Peyer's patch (tissue), 4 donors: Measurements from ENCODE around the gene REXO1. TPM values are rescaled to one million over a fixed set of nuclear protein-coding genes. Genes with fewer than 3 reads are reported as not detected.

ENCODE experiments used
- DNase-seq, 3 donors: peaks; one replicate each; pipeline ENCODE4 v3.0.0-alpha.2; 2017 to 2019
- H3K27ac ChIP-seq, 4 donors: fragments of 200-600 bp; sonication (generic); one replicate each; pipeline ENCODE4 v1.5.1; 2016 to 2019
- H3K27me3 ChIP-seq, 2 donors: fragments of 200-600 bp; sonication (generic); one replicate each; pipeline ENCODE4 v1.5.1; 2019
- H3K36me3 ChIP-seq, 3 donors: fragments of 200-600 bp; sonication (generic); one replicate each; pipeline ENCODE4 v1.5.1; 2016 to 2019
- H3K4me1 ChIP-seq, 4 donors: fragments of 200-600 bp; sonication (generic); one replicate each; pipeline ENCODE4 v1.5.1; 2016 to 2019
- H3K4me3 ChIP-seq, 4 donors: fragments of 200-600 bp; sonication (generic); 1 replicate in 3 of 4; 2 replicates in 1 of 4; pipeline ENCODE4 v1.5.1; 2016 to 2019; ENCODE audit warnings: mild to moderate bottlenecking in 1 of 4
- H3K9me3 ChIP-seq, 4 donors: fragments of 200-600 bp; sonication (generic); one replicate each; pipeline ENCODE4 v1.5.1; 2016 to 2019; ENCODE audit warnings: mild to moderate bottlenecking in 1 of 4
- CTCF ChIP-seq, 6 experiments: fragments of 450-650 bp in 4 of 6; fragments of 200-600 bp in 2 of 6; sonication (generic) in 1 of 6; IDR thresholded peaks; one replicate each; pipeline ENCODE4 v1.5.1; 2017 to 2019; ENCODE audit warnings: antibody characterized with exemption in 6 of 6, mild to moderate bottlenecking in 3 of 6, moderate library complexity in 1 of 6
- POLR2A ChIP-seq, 2 donors: fragments of 450-650 bp; IDR thresholded peaks; one replicate each; pipeline ENCODE4 v1.5.1; 2017; ENCODE audit warnings: antibody characterized with exemption in 2 of 2, mild to moderate bottlenecking in 2 of 2, moderate library complexity in 2 of 2
- total RNA-seq, 4 donors: library from RNA; depleted of rRNA; stranded (reverse); fragments of >200 nt; gene quantifications; one replicate each; pipeline ENCODE4 v1.1.0, GENCODE V29; 2016

REXO1 gene
- total RNA-seq, 4 donors from 2014 or later: 47.0 to 101 (median 57.2) TPM

DNA sequence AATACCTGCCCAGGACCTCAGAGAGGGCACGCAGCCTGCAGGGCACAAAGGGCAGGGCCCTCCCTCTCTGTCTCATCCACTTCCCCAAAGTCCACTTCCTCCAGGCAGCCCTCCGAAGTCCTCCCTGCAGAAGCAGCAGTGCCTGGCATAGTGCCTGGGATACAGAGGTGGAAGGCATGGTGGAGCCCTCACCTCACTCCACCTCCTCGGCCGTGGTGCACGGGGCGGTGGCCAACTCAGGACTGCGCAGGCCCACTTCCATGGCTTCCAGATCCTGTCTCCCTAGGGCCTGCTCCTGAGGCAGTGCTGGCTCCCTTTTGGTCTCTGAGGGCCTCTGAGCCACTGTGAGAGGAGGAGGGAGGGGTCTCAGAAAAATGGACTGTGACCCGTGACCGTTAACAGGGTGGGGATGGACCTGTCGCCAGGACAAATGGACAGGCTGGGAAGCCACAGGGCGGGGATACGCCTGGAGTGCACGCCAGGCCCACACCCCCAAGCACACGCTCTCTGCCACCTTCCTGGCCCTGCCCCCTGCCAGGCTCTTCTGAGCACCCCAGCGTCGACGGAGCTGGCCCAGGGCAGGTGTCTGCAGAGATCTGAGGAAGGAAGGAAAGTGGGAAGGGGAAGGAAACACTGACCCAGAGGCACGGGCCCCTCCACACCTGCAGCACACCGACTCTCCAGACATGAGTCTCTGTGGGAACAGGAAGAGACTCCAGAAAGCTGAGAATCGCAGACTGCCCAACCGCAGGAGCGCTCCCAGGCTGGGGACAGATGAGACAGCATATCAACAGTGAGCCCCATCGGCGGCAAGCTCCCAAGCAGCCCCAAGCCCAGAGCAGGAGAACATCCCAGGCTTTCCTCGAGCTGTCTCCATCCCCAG, 8.4 kb downstream of the REXO1 start:
- Histone ChIP-seq H3K36me3 (no peaks in the 10 kb centered on the region), H3K4me3 (no peak overlapping the region), H3K27me3 (no peaks in the 10 kb centered on the region), H3K9me3 (no peaks in the 10 kb centered on the region), H3K27ac (peak overlapping the region in 2 of 4 donors; percentile 52 to 57), H3K4me1 (peaks cover 4 to 75% (median 18%) of the 10 kb centered on the region in 4 donors)
- TF ChIP-seq POLR2A (IDR thresholded peaks at IDR 0.05) (peak in 1 of 2 donors; percentile 16), CTCF (IDR thresholded peaks at IDR 0.05) (no peak)
- peak in 2 of 3 donors; percentile 65 to 78 for DNase-seq

DNA sequence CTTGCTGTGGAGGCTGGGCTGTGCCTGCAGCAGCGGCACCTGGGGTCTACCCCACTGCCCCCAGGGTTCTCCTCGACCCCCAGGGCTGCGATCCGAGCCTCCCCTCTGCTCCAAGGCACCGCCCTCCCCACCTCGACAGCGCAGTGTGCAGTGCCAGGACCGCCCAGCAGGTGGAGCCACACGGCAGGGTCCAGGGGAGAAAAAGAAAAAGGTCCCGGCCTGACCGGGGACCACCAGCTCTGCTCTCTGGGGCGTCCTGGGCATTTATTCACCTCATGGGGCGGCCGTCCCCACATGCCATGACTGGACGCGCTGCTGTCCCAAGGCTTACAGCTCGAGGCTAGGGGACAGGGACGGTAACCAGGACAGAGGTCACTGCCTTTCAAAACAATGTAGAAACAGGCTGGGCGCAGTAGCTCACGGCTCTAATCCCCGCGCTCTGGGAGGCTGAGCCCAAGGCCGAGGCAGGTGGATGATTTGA, 10.6 kb downstream of the REXO1 start:
- Histone ChIP-seq H3K27me3 (no peaks in the 10 kb centered on the region), H3K4me3 (peak overlapping the region in 1 of 4 donors; percentile 38), H3K4me1 (peaks cover 4 to 52% (median 9%) of the 10 kb centered on the region in 4 donors), H3K36me3 (no peaks in the 10 kb centered on the region), H3K27ac (peak overlapping the region in 3 of 4 donors; percentile 41 to 81 (median 79)), H3K9me3 (no peaks in the 10 kb centered on the region)
- DNase-seq: peak in 2 of 3 donors; percentile 63 to 81
- TF ChIP-seq POLR2A (IDR thresholded peaks at IDR 0.05) (no peak), CTCF (IDR thresholded peaks at IDR 0.05) (peak; percentile 45 to 92 (median 86))

- Histone ChIP-seq H3K4me1 (peaks cover 4 to 48% (median 6%) of the 10 kb centered on the region in 4 donors), H3K9me3 (no peaks in the 10 kb centered on the region), H3K36me3 (no peaks in the 10 kb centered on the region), H3K4me3 (no peak overlapping the region), H3K27ac (peak overlapping the region in 1 of 4 donors; percentile 81), H3K27me3 (no peaks in the 10 kb centered on the region)
- TF ChIP-seq POLR2A (IDR thresholded peaks at IDR 0.05) (no peak), CTCF (IDR thresholded peaks at IDR 0.05) (no peak)
- DNase-seq: no peak
Observed at GRCh38 chr19:1837222-1837565, 11.1 kb downstream of the REXO1 start.

GRCh38 chr19:1836458-1837221, 11.6 kb downstream of the REXO1 start:
- TF ChIP-seq POLR2A (IDR thresholded peaks at IDR 0.05) (no peak), CTCF (IDR thresholded peaks at IDR 0.05) (no peak)
- no peak overlapping the region for H3K4me3 ChIP-seq
- H3K27me3 ChIP-seq: no peaks in the 10 kb centered on the region
- no peaks in the 10 kb centered on the region for H3K36me3 ChIP-seq
- H3K27ac ChIP-seq: no peak overlapping the region
- peaks cover 4 to 46% (median 6%) of the 10 kb centered on the region in 4 donors for H3K4me1 ChIP-seq
- no peaks in the 10 kb centered on the region for H3K9me3 ChIP-seq
- DNase-seq: no peak

DNA sequence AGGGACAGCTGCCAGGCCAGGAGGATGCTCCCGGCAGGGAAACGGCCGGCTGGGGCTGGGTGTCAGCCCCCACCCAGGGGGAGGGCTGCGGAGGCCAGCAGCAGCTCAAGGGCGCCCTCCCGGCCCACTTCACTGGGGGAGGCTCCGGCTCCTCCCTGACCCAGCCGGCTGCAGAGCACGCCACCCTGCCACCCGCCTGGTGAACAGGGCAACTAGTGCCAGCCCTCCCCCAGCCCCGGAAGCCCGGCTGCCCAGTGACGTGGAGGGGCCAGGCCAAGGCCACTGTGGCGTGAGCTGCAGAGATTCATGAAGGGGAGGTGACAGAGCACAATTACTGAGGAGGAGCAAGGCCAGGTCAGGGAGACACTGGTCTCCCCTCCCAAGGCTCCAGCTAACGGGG, 14.7 kb downstream of the REXO1 start:
- Histone ChIP-seq H3K4me3 (no peak overlapping the region), H3K4me1 (peaks cover 0 to 15% (median 2%) of the 10 kb centered on the region in 4 donors), H3K27me3 (no peaks in the 10 kb centered on the region), H3K27ac (no peak overlapping the region), H3K9me3 (no peaks in the 10 kb centered on the region), H3K36me3 (peaks cover 0 to 5% (median 0%) of the 10 kb centered on the region in 3 donors)
- no peak for DNase-seq
- no peak for TF ChIP-seq POLR2A (IDR thresholded peaks at IDR 0.05)
- TF ChIP-seq CTCF (IDR thresholded peaks at IDR 0.05): no peak
